K562 (cell line): Measurements from ENCODE around the gene ZXDB. TPM values are rescaled to one million over a fixed set of nuclear protein-coding genes. Genes with fewer than 3 reads are reported as not detected.

Source experiments
- ATAC-seq: fragments of 200-7000 bp; cut with Tn5 transposase; 3 replicates; pipeline ENCODE4 v1.9.1; 2020; ENCODE audit warnings: moderate library complexity
- BruUV-seq: library from RNA; stranded (reverse); fragments of 400-500 nt; replicated peaks from 2 replicates; lab custom pipeline; 2021; lab: Mats Ljungman, UMichigan
- CTCF ChIA-PET: fragments of 300-600 bp; formaldehyde crosslinking; extraction: SDS; loops from one replicate; lab custom pipeline; 2021; ENCODE audit warnings: low intra/inter-chr PET ratio; lab: Yijun Ruan, JAX
- POLR2A ChIA-PET: fragments of 300-600, 350-650 bp; sonication (Branson Sonifier 250); formaldehyde crosslinking; extraction: SDS; loops from one replicate; lab custom pipeline; 2021; ENCODE audit warnings: antibody characterized with exemption, inconsistent platforms; lab: Yijun Ruan, JAX
- DNase-seq, 4 experiments: peaks; one replicate each; pipeline versions ENCODE4 v3.0.0 to v3.0.0-alpha.2; 2011 to 2018; ENCODE audit warnings: low spot score in 3 of 4, mixed read lengths in 3 of 4; ENCODE audit errors: extremely low read depth in 1 of 4
- FAIRE-seq: peaks from 2 replicates; lab custom pipeline; 2011; peaks lifted over from hg19 to GRCh38; lab: Jason Lieb, UNC
- H2AFZ ChIP-seq: 2 replicates; pipeline ENCODE4 v1.6.0; 2011; ENCODE audit warnings: low read depth, low read length, control low read depth, inconsistent platforms
- H3K27ac ChIP-seq: fragments of 200-600 bp; 3 replicates; pipeline ENCODE4 v1.8.0; 2011; ENCODE audit warnings: low read depth, mild to moderate bottlenecking, control low read depth, inconsistent platforms, low read length, moderate library complexity, mixed read lengths; ENCODE audit errors: extremely low read depth
- H3K27me3 ChIP-seq, 2 experiments: fragments of 300-600 bp in 1 of 2; 2 replicates in 1 of 2; 3 replicates in 1 of 2; pipeline versions ENCODE4 v1.6.0 to v1.8.0; 2011; ENCODE audit warnings: inconsistent platforms in 2 of 2, low read length in 2 of 2, mild to moderate bottlenecking in 1 of 2, mixed read lengths in 1 of 2, moderate library complexity in 1 of 2; ENCODE audit not compliant: control insufficient read depth in 2 of 2, insufficient read depth in 2 of 2
- H3K36me3 ChIP-seq: fragments of 300-600 bp; 3 replicates; pipeline ENCODE4 v1.8.0; 2011; ENCODE audit warnings: mild to moderate bottlenecking, low read length, inconsistent platforms; ENCODE audit not compliant: control insufficient read depth, insufficient read depth
- H3K4me1 ChIP-seq, 2 experiments: fragments of 200-600 bp in 1 of 2; replicated peaks in 1 of 2; 2 replicates in 1 of 2; 3 replicates in 1 of 2; pipeline versions ENCODE4 v1.5.1 to v1.8.0; 2011; ENCODE audit warnings: inconsistent platforms in 2 of 2, low read length in 2 of 2, mild to moderate bottlenecking in 1 of 2, mixed read lengths in 1 of 2, moderate library complexity in 1 of 2; ENCODE audit not compliant: control insufficient read depth in 2 of 2, insufficient read depth in 2 of 2
- H3K4me2 ChIP-seq: 2 replicates; pipeline ENCODE4 v1.6.1; 2011; ENCODE audit warnings: low read length, control low read depth, inconsistent platforms, mixed read lengths; ENCODE audit not compliant: insufficient read depth
- H3K4me3 ChIP-seq: fragments of 200-600 bp; sonication (generic), shearing (Covaris generic); 2 replicates; pipeline ENCODE4 v1.5.1; 2016; ENCODE audit warnings: control low read depth, inconsistent platforms
- H3K79me2 ChIP-seq: fragments of 200-600 bp; 3 replicates; pipeline ENCODE4 v1.8.0; 2011; ENCODE audit warnings: low read length, inconsistent platforms; ENCODE audit not compliant: control insufficient read depth, insufficient read depth
- H3K9ac ChIP-seq, 2 experiments: 2 replicates each; pipeline versions ENCODE4 v1.6.0 to v1.6.1; 2011; ENCODE audit warnings: low read depth in 2 of 2, low read length in 2 of 2, control low read depth in 1 of 2, inconsistent platforms in 1 of 2, mild to moderate bottlenecking in 1 of 2, mixed read lengths in 1 of 2; ENCODE audit not compliant: insufficient read depth in 1 of 2
- H3K9me1 ChIP-seq: one replicate; pipeline ENCODE4 v1.6.0; 2011; ENCODE audit warnings: inconsistent platforms, mild to moderate bottlenecking, low read length, moderate library complexity; ENCODE audit not compliant: control insufficient read depth, insufficient read depth
- H3K9me3 ChIP-seq: replicated peaks from 2 replicates; pipeline ENCODE4 v1.5.1; 2011; ENCODE audit warnings: low read depth, low read length, inconsistent platforms; ENCODE audit not compliant: control insufficient read depth, insufficient read depth
- H4K20me1 ChIP-seq: replicated peaks from 2 replicates; pipeline ENCODE4 v1.6.1; 2011; ENCODE audit warnings: low read length, inconsistent platforms, mixed read lengths; ENCODE audit not compliant: control insufficient read depth, insufficient read depth
- RBM22 ChIP-seq: fragments of 200-400 bp; formaldehyde crosslinking; IDR thresholded peaks from 2 replicates; pipeline ENCODE4 v1.6.1; 2018; ENCODE audit warnings: low read length, low read depth; ENCODE audit not compliant: poor library complexity, severe bottlenecking
- SNIP1 ChIP-seq: fragments of 450-650 bp; IDR thresholded peaks from 2 replicates; pipeline ENCODE4 v1.7.1; 2017; ENCODE audit warnings: low read depth, mild to moderate bottlenecking
- ZC3H4 ChIP-seq: sonication (generic); formaldehyde crosslinking; IDR thresholded peaks from 2 replicates; pipeline ENCODE4 v1.9.0; 2021; ENCODE audit warnings: missing genetic modification reagents, borderline replicate concordance
- ZNF41 ChIP-seq: fragments of 250-450 bp; sonication (Bioruptor Pico); conservative IDR thresholded peaks from 2 replicates; pipeline ENCODE4 v1.4.0; 2020; ENCODE audit warnings: mild to moderate bottlenecking
- ZNF586 ChIP-seq: fragments of 450-650 bp; formaldehyde crosslinking; conservative IDR thresholded peaks from 2 replicates; pipeline ENCODE4 v1.4.0; 2020; ENCODE audit warnings: mild to moderate bottlenecking, moderate library complexity
- in situ Hi-C: fragments of 300-500 bp; cut with MboI; formaldehyde crosslinking; loops from 4 replicates; pipeline ENCODE4 v1.15.0; 2018; ENCODE audit warnings: inconsistent platforms, mixed read lengths
- intact Hi-C: fragments of 100-400 bp; cut with micrococcal nuclease; formaldehyde crosslinking; loops from 2 replicates; pipeline ENCODE4 v1.14.2; 2022
- polyA plus RNA-seq, 8 experiments: library from polyadenylated mRNA; depleted of rRNA in 4 of 8; stranded (reverse) in 5 of 8; unstranded in 3 of 8; fragments of >200 nt; fragmentation: Nextera tagmentation in 2 of 8; fragmentation: Illumina TruSeq in 1 of 8; extraction: Ambion mirVana in 2 of 8; extraction: Trizol in 1 of 8; gene quantifications; 2 replicates each; pipeline versions ENCODE4 v1.2.1 to v1.2.3, GENCODE V29; 2011 to 2014; ENCODE audit warnings: inconsistent platforms in 1 of 8, missing spikeins in 1 of 8
- total RNA-seq, 7 experiments: library from RNA; depleted of rRNA in 6 of 7; stranded (reverse); fragments of >200 nt in 6 of 7; fragmentation: Illumina TruSeq in 2 of 7; extraction: Trizol in 2 of 7; gene quantifications; 2 replicates each; pipeline versions ENCODE4 v1.2.1 to v1.2.3, GENCODE V29; 2011 to 2021; ENCODE audit warnings: low replicate concordance in 1 of 7

Gene ZXDB
- total and polyA plus RNA-seq, 9 of the 15 experiments (the other 6 are each of a cell fraction or from before 2014, with no cell fraction given), result 0.43 to 2.6 (median 2.0) TPM

- intact Hi-C loops, result loop anchor here (10.0 kb wide), 1 partner anchor 72 kb away; no protein-coding TSS in a partner anchor
- DNase-seq (no peak), ATAC-seq (no peak), FAIRE-seq (no peak)
- H3K9me3 ChIP-seq, result no peaks in the 10 kb centered on the region
- no peak overlapping the region for H3K9ac ChIP-seq
- H3K79me2 ChIP-seq, result no peaks in the 10 kb centered on the region
- H3K27me3 ChIP-seq, result no peaks in the 10 kb centered on the region
- no peak overlapping the region for H3K27ac ChIP-seq
- no peak for TF ChIP-seq ZNF41
- TF ChIP-seq ZNF586 (CRISPR knock-in tag), result no peak
- no peak for TF ChIP-seq RBM22
- no peak for TF ChIP-seq ZC3H4
- TF ChIP-seq SNIP1, result no peak
- no peaks in the 10 kb centered on the region for H4K20me1 ChIP-seq
- H3K4me2 ChIP-seq, result no peak overlapping the region
- CTCF ChIA-PET, result no interaction called here
- no peaks in the 10 kb centered on the region for H3K4me1 ChIP-seq
- no peak overlapping the region for H2AFZ ChIP-seq
- no peak overlapping the region for H3K4me3 ChIP-seq
- no peaks in the 10 kb centered on the region for H3K9me1 ChIP-seq
- no peaks in the 10 kb centered on the region for H3K36me3 ChIP-seq
- POLR2A ChIA-PET, result no interaction called here
- BruUV-seq, result no TSS peak
- in situ Hi-C loops, result no loop called here
Observed at GRCh38 chrX:57647020-57647419, 55.2 kb downstream of the ZXDB start.

Other genes starting within 250 kb of the ZXDB start
- gene NLRP2B, start 88.2 kb downstream of the ZXDB start, total RNA-seq (2014; rRNA removed), result not detected in 2 replicates
- gene NLRP2B, start 88.2 kb downstream of the ZXDB start, total RNA-seq (2014; rRNA removed; fragmentation: Illumina TruSeq; extraction: Trizol), result not detected in 2 replicates
- not detected in 2 replicates for gene NLRP2B, start 88.2 kb downstream of the ZXDB start, total RNA-seq (2015; rRNA removed; fragmentation: Illumina TruSeq; extraction: Trizol)
- not detected in 2 replicates for gene NLRP2B, start 88.2 kb downstream of the ZXDB start, total RNA-seq (2021)
- not detected in 2 replicates for gene NLRP2B, start 88.2 kb downstream of the ZXDB start, polyA plus RNA-seq (2011; rRNA removed)
- not detected in 2 replicates for gene NLRP2B, start 88.2 kb downstream of the ZXDB start, polyA plus RNA-seq (2014; fragmentation: Illumina TruSeq; extraction: Trizol)
- gene NLRP2B, start 88.2 kb downstream of the ZXDB start, polyA plus RNA-seq (2014; fragmentation: Nextera tagmentation; extraction: Ambion mirVana), result not detected
- not detected in 2 replicates for gene NLRP2B, start 88.2 kb downstream of the ZXDB start, polyA plus RNA-seq (2014; rRNA removed)